HepG2 (cell line): ENCODE data around the gene HS3ST5. TPM values are rescaled to one million over a fixed set of nuclear protein-coding genes. Genes with fewer than 3 reads are reported as not detected.

Source experiments
- ARNT ChIP-seq: fragments of 450-650 bp; IDR thresholded peaks from 2 replicates; pipeline ENCODE4 v1.6.1; 2017
- MATR3 ChIP-seq: sonication (generic); formaldehyde crosslinking; IDR thresholded peaks from 2 replicates; pipeline ENCODE4 v1.4.0; 2020; ENCODE audit warnings: missing genetic modification reagents
- NFIC ChIP-seq: IDR thresholded peaks from 2 replicates; pipeline ENCODE4 v1.6.1; 2012; ENCODE audit warnings: mild to moderate bottlenecking, low read length, inconsistent platforms
- SNAPC4 ChIP-seq: sonication (generic); formaldehyde crosslinking; IDR thresholded peaks from 2 replicates; pipeline ENCODE4 v1.4.0; 2020; ENCODE audit warnings: mild to moderate bottlenecking, missing genetic modification reagents
- U2AF2 ChIP-seq: fragments of 200-400 bp; formaldehyde crosslinking; IDR thresholded peaks from 2 replicates; pipeline ENCODE4 v1.6.1; 2017; ENCODE audit warnings: low read depth, mild to moderate bottlenecking, low read length
- ZNF235 ChIP-seq: sonication (generic); formaldehyde crosslinking; IDR thresholded peaks from 2 replicates; pipeline ENCODE4 v1.8.1; 2023; ENCODE audit warnings: mild to moderate bottlenecking, missing genetic modification reagents, borderline replicate concordance
- ZNF256 ChIP-seq: sonication (generic); formaldehyde crosslinking; conservative IDR thresholded peaks from 2 replicates; pipeline ENCODE4 v1.4.0; 2020; ENCODE audit warnings: missing genetic modification reagents
- ZNF275 ChIP-seq: sonication (generic); formaldehyde crosslinking; IDR thresholded peaks from 2 replicates; pipeline ENCODE4 v1.8.0; 2022; ENCODE audit warnings: missing genetic modification reagents, mild to moderate bottlenecking, inconsistent platforms, borderline replicate concordance
- ZNF816 ChIP-seq: sonication (generic); formaldehyde crosslinking; IDR thresholded peaks from 2 replicates; pipeline ENCODE4 v1.8.0; 2022; ENCODE audit warnings: missing genetic modification reagents, mild to moderate bottlenecking, borderline replicate concordance
- polyA plus RNA-seq, 8 experiments: library from polyadenylated mRNA; depleted of rRNA in 3 of 8; stranded (reverse) in 7 of 8; unstranded in 1 of 8; fragments of >200 nt; fragmentation: Illumina TruSeq in 4 of 8; extraction: Trizol in 4 of 8; gene quantifications; 2 replicates each; pipeline versions ENCODE4 v1.2.1 to v1.2.3, GENCODE V29; 2011 to 2016; ENCODE audit warnings: low read depth in 4 of 8, missing spikeins in 1 of 8, mixed read lengths in 1 of 8; ENCODE audit not compliant: insufficient read depth in 1 of 8
- total RNA-seq, 5 experiments: library from RNA; depleted of rRNA; stranded (reverse); fragments of >200 nt; fragmentation: Illumina TruSeq; extraction: Trizol; gene quantifications; 2 replicates each; pipeline ENCODE4 v1.2.3, GENCODE V29; 2016; ENCODE audit warnings: low read depth in 1 of 5

The HS3ST5 gene
- total and polyA plus RNA-seq, 2 of the 13 experiments (the other 11 are each of a cell fraction or from before 2014, with no cell fraction given) = 1.1 to 1.6 TPM

GRCh38 chr6:114061741-114062140 lies 281.1 kb downstream of the HS3ST5 start (continued):
- TF ChIP-seq SNAPC4 (CRISPR knock-in tag) (no peak), MATR3 (CRISPR knock-in tag) (no peak), ZNF816 (CRISPR knock-in tag) (no peak), ZNF256 (CRISPR knock-in tag) (no peak), ARNT (no peak), NFIC (no peak), U2AF2 (no peak), ZNF235 (no peak), ZNF275 (CRISPR knock-in tag) (no peak)
